B cell (primary cell): ENCODE results near the gene MYO1E. TPM values are rescaled to one million over a fixed set of nuclear protein-coding genes. Genes with fewer than 3 reads are reported as not detected.

ENCODE experiments used
- ATAC-seq: fragments of 200-7000 bp; cut with Tn5 transposase; one replicate; pipeline ENCODE4 v1.10.0; 2021; ENCODE audit warnings: low read depth, mild to moderate bottlenecking, moderate number of reproducible peaks, moderate library complexity
- CTCF ChIA-PET: fragments of 350-600 bp; sonication (Branson Sonifier 250); formaldehyde crosslinking; loops from one replicate; lab custom pipeline; 2021; ENCODE audit warnings: antibody characterized with exemption, inconsistent platforms; lab: Charles Lee
- POLR2A ChIA-PET: fragments of 350-600 bp; sonication (Branson Sonifier 250); formaldehyde crosslinking; loops from one replicate; lab custom pipeline; 2021; ENCODE audit warnings: antibody characterized with exemption; lab: Charles Lee
- DNase-seq: peaks from one replicate; pipeline ENCODE4 v3.0.0; 2013
- H2AFZ ChIP-seq: 2 replicates; pipeline ENCODE4 v1.6.1; 2012; ENCODE audit warnings: mild to moderate bottlenecking, low read depth, low read length; ENCODE audit not compliant: insufficient read depth, poor library complexity, severe bottlenecking
- H3K27ac ChIP-seq, 2 donors: 1 replicate in 1 of 2; 2 replicates in 1 of 2; pipeline ENCODE4 v1.5.1; 2012 to 2013; ENCODE audit warnings: low read length in 2 of 2, mild to moderate bottlenecking in 2 of 2, moderate library complexity in 1 of 2
- H3K27me3 ChIP-seq, 4 experiments: fragments of 200-600 bp in 1 of 4; sonication (generic) in 1 of 4; replicated peaks in 1 of 4; 1 replicate in 2 of 4; 2 replicates in 2 of 4; pipeline versions ENCODE4 v1.6.1 to v1.7.0; 2013 to 2016; ENCODE audit warnings: low read length in 3 of 4, mild to moderate bottlenecking in 2 of 4, mixed read lengths in 1 of 4, moderate library complexity in 1 of 4; ENCODE audit not compliant: insufficient read depth in 4 of 4, control insufficient read depth in 3 of 4; ENCODE audit errors: control extremely low read depth in 1 of 4
- H3K36me3 ChIP-seq, 2 experiments: replicated peaks in 1 of 2; 1 replicate in 1 of 2; 2 replicates in 1 of 2; pipeline versions ENCODE4 v1.6.1 to v1.7.1; 2013; ENCODE audit warnings: low read length in 1 of 2; ENCODE audit not compliant: insufficient read depth in 2 of 2, control insufficient read depth in 1 of 2; ENCODE audit errors: control extremely low read depth in 1 of 2, extremely low read depth in 1 of 2
- H3K4me1 ChIP-seq, 2 donors: fragments of 200-600 bp in 1 of 2; sonication (generic) in 1 of 2; 1 replicate in 1 of 2; 2 replicates in 1 of 2; pipeline versions ENCODE4 v1.5.1 to v1.6.1; 2013 to 2017; ENCODE audit warnings: low read length in 2 of 2; ENCODE audit not compliant: control insufficient read depth in 2 of 2, insufficient read depth in 2 of 2
- H3K4me2 ChIP-seq: replicated peaks from 2 replicates; pipeline ENCODE3; 2012; ENCODE audit warnings: mild to moderate bottlenecking, low read depth, low read length; ENCODE audit not compliant: poor library complexity, severe bottlenecking
- H3K4me3 ChIP-seq, 5 experiments: fragments of 200-600 bp in 1 of 5; sonication (generic) in 1 of 5; 1 replicate in 3 of 5; 2 replicates in 2 of 5; pipeline versions ENCODE4 v1.5.1 to v1.7.0; 2011 to 2016; ENCODE audit warnings: low read length in 4 of 5, mild to moderate bottlenecking in 4 of 5, low read depth in 2 of 5, control low read depth in 1 of 5, moderate library complexity in 1 of 5; ENCODE audit not compliant: insufficient read depth in 1 of 5; ENCODE audit errors: control extremely low read depth in 1 of 5, extremely low read depth in 1 of 5
- H3K79me2 ChIP-seq: fragments of 200-600 bp; sonication (generic); one replicate; pipeline ENCODE4 v1.6.0; 2016; ENCODE audit warnings: low read length; ENCODE audit not compliant: control insufficient read depth, insufficient read depth
- H3K9ac ChIP-seq: fragments of 200-600 bp; sonication (generic); 2 replicates; pipeline ENCODE4 v1.6.1; 2017; ENCODE audit warnings: mild to moderate bottlenecking, low read length, moderate library complexity
- H3K9me3 ChIP-seq, 3 donors: one replicate each; pipeline versions ENCODE4 v1.6.1 to v1.7.1; 2013; ENCODE audit warnings: low read length in 2 of 3; ENCODE audit not compliant: control insufficient read depth in 2 of 3, insufficient read depth in 1 of 3; ENCODE audit errors: control extremely low read depth in 1 of 3
- H4K20me1 ChIP-seq: 2 replicates; pipeline ENCODE4 v1.6.0; 2012; ENCODE audit warnings: mild to moderate bottlenecking, low read length; ENCODE audit not compliant: insufficient read depth, control insufficient read depth, poor library complexity, severe bottlenecking
- H3K27ac Mint-ChIP-seq: one replicate; pipeline ENCODE4 v1.8.0; 2021; ENCODE audit warnings: mixed read lengths
- H3K27me3 Mint-ChIP-seq: one replicate; pipeline ENCODE4 v1.8.0; 2021; ENCODE audit warnings: mixed read lengths
- H3K4me1 Mint-ChIP-seq: one replicate; pipeline ENCODE4 v1.8.0; 2021; ENCODE audit warnings: mixed read lengths
- H3K4me3 Mint-ChIP-seq: one replicate; pipeline ENCODE4 v1.8.0; 2021; ENCODE audit warnings: mixed read lengths
- H3K9me3 Mint-ChIP-seq: one replicate; pipeline ENCODE4 v1.8.0; 2022; ENCODE audit warnings: mixed read lengths; ENCODE audit not compliant: insufficient read depth
- EZH2 ChIP-seq: IDR thresholded peaks from 2 replicates; pipeline ENCODE4 v1.6.1; 2012; ENCODE audit warnings: borderline replicate concordance, low read depth, mild to moderate bottlenecking, moderate library complexity, low read length; ENCODE audit not compliant: insufficient read depth, poor library complexity, severe bottlenecking
- WGBS: methylation state at CpG from one replicate; pipeline ENCODE4 v1.1.5; 2013; ENCODE audit warnings: missing lambda C conversion rate; ENCODE audit not compliant: insufficient coverage; 5-methylcytosine and 5-hydroxymethylcytosine counted together
- intact Hi-C: fragments of 100-400 bp; cut with micrococcal nuclease; formaldehyde crosslinking; loops from one replicate; pipeline ENCODE4 v1.10.0; 2022
- polyA plus RNA-seq: library from polyadenylated mRNA; depleted of rRNA; stranded (reverse); fragments of >200 nt; gene quantifications from 2 replicates; pipeline ENCODE4 v1.2.3, GENCODE V29; 2012
- total RNA-seq, 2 donors: library from RNA; stranded (reverse); fragments of 120-200 nt in 1 of 2; gene quantifications; 1 replicate in 1 of 2; 2 replicates in 1 of 2; pipeline versions ENCODE4 v1.2.3 to v1.2.4, GENCODE V29; 2013 to 2022
- TF ChIP-seq, protein P1 (sequence below): fragments of 200-600 bp; IDR thresholded peaks from one replicate; pipeline ENCODE4 v1.8.0; 2022; ENCODE audit warnings: antibody characterized with exemption, mild to moderate bottlenecking

The MYO1E gene
- total and polyA plus RNA-seq, 2 donors (not counting 1 experiment from before 2014, with no cell fraction given) = 11.9 to 100.0 TPM

DNA sequence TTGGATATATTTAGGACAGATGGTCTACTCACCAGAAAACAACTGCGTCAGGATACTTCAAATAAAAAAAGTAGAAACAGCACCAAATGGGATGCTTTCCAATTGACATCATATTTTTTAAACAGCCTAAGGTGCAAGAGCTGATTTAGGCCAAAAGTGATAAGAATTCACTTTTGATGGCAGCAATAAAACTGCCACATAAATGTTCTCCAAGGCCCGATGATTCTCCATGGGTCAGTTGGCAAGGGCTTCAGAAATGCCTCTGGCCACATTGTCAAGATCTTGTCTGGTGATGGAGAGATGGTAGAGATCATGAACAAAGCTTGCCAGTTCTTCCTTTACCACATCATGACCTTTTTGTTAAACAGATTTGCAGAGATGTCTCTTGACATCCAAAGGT lies 127.1 kb downstream of the MYO1E start:
- H3K9ac ChIP-seq = no peak overlapping the region
- ATAC-seq (no peak), DNase-seq (no peak)
- H2AFZ ChIP-seq = no peak overlapping the region
- H3K27me3 Mint-ChIP-seq = no peaks in the 10 kb centered on the region
- peaks cover 74% of the 10 kb centered on the region for H3K79me2 ChIP-seq
- no peak overlapping the region for H3K27ac ChIP-seq
- no peak overlapping the region for H3K4me3 ChIP-seq
- no peaks in the 10 kb centered on the region for H3K27me3 ChIP-seq
- POLR2A ChIA-PET = interaction anchor here (0.7 kb wide), 1 partner anchor 168 kb away, joined by 3 read pairs; no protein-coding TSS in a partner anchor
- no peaks in the 10 kb centered on the region for H3K9me3 Mint-ChIP-seq
- H3K4me3 Mint-ChIP-seq = no peak overlapping the region
- WGBS = no CpG with 5 or more reads among the region's 2 CpGs
- peaks cover 3% of the 10 kb centered on the region for H4K20me1 ChIP-seq
- H3K4me2 ChIP-seq = no peak overlapping the region
- H3K27ac Mint-ChIP-seq = no peak overlapping the region
- intact Hi-C loops = loop anchor here (5.0 kb wide), 1 partner anchor 107 kb away; no protein-coding TSS in a partner anchor
- peaks cover 12 to 32% of the 10 kb centered on the region in 2 donors for H3K4me1 ChIP-seq
- peaks cover 44% of the 10 kb centered on the region for H3K4me1 Mint-ChIP-seq
- no peaks in the 10 kb centered on the region for H3K9me3 ChIP-seq
- TF ChIP-seq, protein P1, sequence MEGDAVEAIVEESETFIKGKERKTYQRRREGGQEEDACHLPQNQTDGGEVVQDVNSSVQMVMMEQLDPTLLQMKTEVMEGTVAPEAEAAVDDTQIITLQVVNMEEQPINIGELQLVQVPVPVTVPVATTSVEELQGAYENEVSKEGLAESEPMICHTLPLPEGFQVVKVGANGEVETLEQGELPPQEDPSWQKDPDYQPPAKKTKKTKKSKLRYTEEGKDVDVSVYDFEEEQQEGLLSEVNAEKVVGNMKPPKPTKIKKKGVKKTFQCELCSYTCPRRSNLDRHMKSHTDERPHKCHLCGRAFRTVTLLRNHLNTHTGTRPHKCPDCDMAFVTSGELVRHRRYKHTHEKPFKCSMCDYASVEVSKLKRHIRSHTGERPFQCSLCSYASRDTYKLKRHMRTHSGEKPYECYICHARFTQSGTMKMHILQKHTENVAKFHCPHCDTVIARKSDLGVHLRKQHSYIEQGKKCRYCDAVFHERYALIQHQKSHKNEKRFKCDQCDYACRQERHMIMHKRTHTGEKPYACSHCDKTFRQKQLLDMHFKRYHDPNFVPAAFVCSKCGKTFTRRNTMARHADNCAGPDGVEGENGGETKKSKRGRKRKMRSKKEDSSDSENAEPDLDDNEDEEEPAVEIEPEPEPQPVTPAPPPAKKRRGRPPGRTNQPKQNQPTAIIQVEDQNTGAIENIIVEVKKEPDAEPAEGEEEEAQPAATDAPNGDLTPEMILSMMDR = no peak
- TF ChIP-seq EZH2 = no peak
- CTCF ChIA-PET = interaction anchor here (0.6 to 8.2 kb wide), 15 partner anchors 8 to 287 kb away, joined by 3 to 116 read pairs (median 13); no protein-coding TSS in a partner anchor
- H3K36me3 ChIP-seq = peaks cover 0 to 14% of the 10 kb centered on the region in 2 experiments

DNA sequence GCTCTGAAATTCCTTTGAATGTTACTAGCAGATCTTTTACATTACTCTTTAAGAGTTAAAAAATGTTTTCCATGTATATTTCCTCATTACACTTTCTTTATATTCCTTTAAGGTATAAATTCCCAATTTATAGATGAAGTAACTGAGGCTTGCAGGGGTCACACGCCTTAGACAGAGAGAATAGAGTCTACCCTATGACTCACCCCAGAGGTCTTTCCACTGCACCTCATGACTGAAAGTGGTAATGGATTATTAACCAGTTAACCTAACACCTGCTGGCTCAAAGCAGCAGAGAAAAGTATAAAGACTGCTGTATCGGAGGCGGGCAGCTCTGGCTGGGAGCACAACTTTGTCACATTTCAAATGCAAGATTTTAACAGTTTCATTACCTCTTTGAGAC lies 128.3 kb downstream of the MYO1E start:
- no CpG with 5 or more reads among the region's 3 CpGs for WGBS

More for the DNA sequence above, 128.3 kb downstream of the MYO1E start:
- Mint-ChIP-seq H3K4me1 (peaks cover 32% of the 10 kb centered on the region), H3K9me3 (no peaks in the 10 kb centered on the region), H3K4me3 (no peak overlapping the region), H3K27ac (peak overlapping the region; percentile 65), H3K27me3 (no peaks in the 10 kb centered on the region)
- POLR2A ChIA-PET = interaction anchor here (0.6 kb wide), 1 partner anchor 256 kb away, joined by 7 read pairs; no protein-coding TSS in a partner anchor
- no peak overlapping the region for H3K4me3 ChIP-seq
- H3K36me3 ChIP-seq = peaks cover 0 to 9% of the 10 kb centered on the region in 2 experiments
- DNase-seq (no peak), ATAC-seq (peak; percentile 44)
- H3K27me3 ChIP-seq = no peaks in the 10 kb centered on the region
- TF ChIP-seq, protein P1 = no peak
- no peak for TF ChIP-seq EZH2
- CTCF ChIA-PET = interaction anchor here (0.8 to 8.2 kb wide), 3 partner anchors 166 to 285 kb away, joined by 4 to 116 read pairs (median 104); no protein-coding TSS in a partner anchor
- no peak overlapping the region for H3K4me2 ChIP-seq
- H3K9ac ChIP-seq = no peak overlapping the region
- peaks cover 78% of the 10 kb centered on the region for H3K79me2 ChIP-seq
- H2AFZ ChIP-seq = no peak overlapping the region
- intact Hi-C loops = no loop called here
- no peaks in the 10 kb centered on the region for H4K20me1 ChIP-seq
- no peak overlapping the region for H3K27ac ChIP-seq
- H3K9me3 ChIP-seq = no peaks in the 10 kb centered on the region
- H3K4me1 ChIP-seq = peaks cover 5 to 20% of the 10 kb centered on the region in 2 donors
